GM10266 (cell line): ENCODE data around the gene IL15.

ENCODE experiments used
- DNase-seq: peaks from one replicate; pipeline ENCODE4 v3.0.0; 2012; ENCODE audit errors: extremely low spot score
- TF ChIP-seq, protein P1 (sequence below): IDR thresholded peaks from 2 replicates; pipeline ENCODE4 v1.5.1; 2012; ENCODE audit warnings: mild to moderate bottlenecking, low read depth; ENCODE audit not compliant: control insufficient read depth, insufficient read depth; ENCODE audit errors: missing control alignments

IL15 gene

DNA sequence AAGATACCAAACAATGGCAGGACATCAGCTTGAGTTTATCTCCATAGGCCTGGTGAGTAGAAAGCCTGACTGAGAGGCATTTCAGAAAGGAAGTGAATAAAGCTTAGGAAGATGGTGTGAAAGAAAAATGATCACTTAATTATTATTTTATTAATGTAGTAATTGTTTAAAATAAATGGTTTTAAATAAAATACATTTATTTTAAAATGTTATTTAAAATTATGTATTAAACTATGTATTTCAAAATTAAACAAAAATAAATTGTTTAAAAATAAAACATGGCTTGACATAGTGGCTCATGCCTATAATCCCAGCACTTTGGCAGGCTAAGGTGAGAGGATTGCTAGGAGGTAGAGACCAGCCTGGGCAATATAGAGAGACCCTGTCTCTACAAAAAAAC, 145.8 kb downstream of the IL15 start:
- TF ChIP-seq, protein P1, sequence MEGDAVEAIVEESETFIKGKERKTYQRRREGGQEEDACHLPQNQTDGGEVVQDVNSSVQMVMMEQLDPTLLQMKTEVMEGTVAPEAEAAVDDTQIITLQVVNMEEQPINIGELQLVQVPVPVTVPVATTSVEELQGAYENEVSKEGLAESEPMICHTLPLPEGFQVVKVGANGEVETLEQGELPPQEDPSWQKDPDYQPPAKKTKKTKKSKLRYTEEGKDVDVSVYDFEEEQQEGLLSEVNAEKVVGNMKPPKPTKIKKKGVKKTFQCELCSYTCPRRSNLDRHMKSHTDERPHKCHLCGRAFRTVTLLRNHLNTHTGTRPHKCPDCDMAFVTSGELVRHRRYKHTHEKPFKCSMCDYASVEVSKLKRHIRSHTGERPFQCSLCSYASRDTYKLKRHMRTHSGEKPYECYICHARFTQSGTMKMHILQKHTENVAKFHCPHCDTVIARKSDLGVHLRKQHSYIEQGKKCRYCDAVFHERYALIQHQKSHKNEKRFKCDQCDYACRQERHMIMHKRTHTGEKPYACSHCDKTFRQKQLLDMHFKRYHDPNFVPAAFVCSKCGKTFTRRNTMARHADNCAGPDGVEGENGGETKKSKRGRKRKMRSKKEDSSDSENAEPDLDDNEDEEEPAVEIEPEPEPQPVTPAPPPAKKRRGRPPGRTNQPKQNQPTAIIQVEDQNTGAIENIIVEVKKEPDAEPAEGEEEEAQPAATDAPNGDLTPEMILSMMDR, result no peak
- no peak for DNase-seq
